Neural progenitor cell (in vitro differentiated cells): ENCODE data around the gene RNF115.

Source experiments
- CTCF ChIP-seq: fragments of 200-600 bp; sonication (generic); IDR thresholded peaks from 2 replicates; pipeline ENCODE4 v1.5.1; 2017; ENCODE audit warnings: antibody characterized with exemption, mild to moderate bottlenecking
- EZH2phosphoT487 ChIP-seq: fragments of 200-600 bp; sonication (generic); IDR thresholded peaks from 2 replicates; pipeline ENCODE4 v1.6.1; 2017; ENCODE audit warnings: antibody characterized with exemption

GRCh38 chr1:145729196-145729595 is 94.7 kb downstream of the RNF115 start:
- TF ChIP-seq CTCF (no peak), EZH2phosphoT487 (no peak)
